Neural cell (in vitro differentiated cells): Measurements from ENCODE around the gene AIM2. TPM values are rescaled to one million over a fixed set of nuclear protein-coding genes. Genes with fewer than 3 reads are reported as not detected.
"Not testable (repeated sequence)": the region's sequence is repeated elsewhere in the genome, so short reads cannot be mapped to it uniquely, and the experiment has no call there.

Experiments used
- H2AFZ ChIP-seq: fragments of 200-600, 300-800 bp; sonication (generic), shearing (Covaris generic); 2 replicates; pipeline ENCODE4 v1.6.0; 2014; ENCODE audit warnings: low read depth, mild to moderate bottlenecking, antibody characterized with exemption, low read length, moderate library complexity
- H3F3A ChIP-seq: fragments of 200-600 bp; shearing (Covaris generic); 2 replicates; pipeline ENCODE4 v1.6.1; 2016; ENCODE audit warnings: mild to moderate bottlenecking, moderate library complexity, mixed read lengths, antibody characterized with exemption, low read length; ENCODE audit not compliant: insufficient read depth, poor library complexity, severe bottlenecking
- H3K27ac ChIP-seq: fragments of 200-600, 300-800 bp; sonication (generic), shearing (Covaris generic); 2 replicates; pipeline ENCODE4 v1.5.1; 2014; ENCODE audit warnings: mild to moderate bottlenecking, low read length, moderate library complexity
- H3K27me3 ChIP-seq: fragments of 300-800, 200-600 bp; sonication (generic), shearing (Covaris generic); 2 replicates; pipeline ENCODE4 v1.6.0; 2014; ENCODE audit warnings: mild to moderate bottlenecking, low read depth, low read length, moderate library complexity; ENCODE audit not compliant: insufficient read depth
- H3K36me3 ChIP-seq: fragments of 300-800, 200-600 bp; sonication (generic), shearing (Covaris generic); 2 replicates; pipeline ENCODE4 v1.5.1; 2014; ENCODE audit warnings: mild to moderate bottlenecking, antibody characterized with exemption, low read length, moderate library complexity; ENCODE audit not compliant: insufficient read depth
- H3K4me2 ChIP-seq: fragments of 300-800, 200-600 bp; sonication (generic), shearing (Covaris generic); 2 replicates; pipeline ENCODE4 v1.6.0; 2014; ENCODE audit warnings: mild to moderate bottlenecking, low read length
- H3K4me3 ChIP-seq: fragments of 300-800, 200-600 bp; sonication (generic), shearing (Covaris generic); 2 replicates; pipeline ENCODE4 v1.5.1; 2014; ENCODE audit warnings: mild to moderate bottlenecking, low read length, moderate library complexity
- H3K79me2 ChIP-seq: fragments of 200-600 bp; shearing (Covaris generic); replicated peaks from 2 replicates; pipeline ENCODE4 v1.6.0; 2014; ENCODE audit warnings: mild to moderate bottlenecking, low read length, moderate library complexity; ENCODE audit not compliant: insufficient read depth
- H3K9ac ChIP-seq: fragments of 300-800, 200-600 bp; sonication (generic), shearing (Covaris generic); 2 replicates; pipeline ENCODE4 v1.6.1; 2016; ENCODE audit warnings: mild to moderate bottlenecking, low read length, mixed read lengths
- H3K9me2 ChIP-seq: fragments of 200-600 bp; shearing (Covaris generic); 2 replicates; pipeline ENCODE4 v1.6.1; 2016; ENCODE audit warnings: mild to moderate bottlenecking, low read length, mixed read lengths; ENCODE audit not compliant: insufficient read depth
- H3K9me3 ChIP-seq: fragments of 200-600, 300-800 bp; sonication (generic), shearing (Covaris generic); 2 replicates; pipeline ENCODE4 v1.6.1; 2016; ENCODE audit warnings: mild to moderate bottlenecking, mixed run types, low read length, moderate library complexity, mixed read lengths
- H4K20me1 ChIP-seq: fragments of 200-600 bp; shearing (Covaris generic); 2 replicates; pipeline ENCODE4 v1.6.1; 2016; ENCODE audit warnings: mild to moderate bottlenecking, mixed run types; ENCODE audit not compliant: insufficient read depth
- EP300 ChIP-seq: fragments of 450-650 bp; conservative IDR thresholded peaks from 2 replicates; pipeline ENCODE4 v1.6.1; 2014; ENCODE audit warnings: antibody characterized with exemption, mild to moderate bottlenecking, moderate library complexity; ENCODE audit not compliant: poor library complexity, severe bottlenecking
- EZH2 ChIP-seq: fragments of 200-600, 300-800 bp; shearing (Covaris generic), sonication (generic); IDR thresholded peaks from 2 replicates; pipeline ENCODE4 v1.6.1; 2014; ENCODE audit warnings: antibody characterized with exemption, low read length, borderline replicate concordance, mild to moderate bottlenecking; ENCODE audit not compliant: insufficient read depth, poor library complexity, severe bottlenecking
- MXI1 ChIP-seq: fragments of 450-650 bp; conservative IDR thresholded peaks from 2 replicates; pipeline ENCODE4 v1.6.1; 2014; ENCODE audit warnings: antibody characterized with exemption, mild to moderate bottlenecking; ENCODE audit not compliant: poor library complexity, severe bottlenecking
- POLR2AphosphoS5 ChIP-seq: IDR thresholded peaks from 2 replicates; pipeline ENCODE4 v1.6.1; 2012
- RAD21 ChIP-seq: fragments of 450-650 bp; conservative IDR thresholded peaks from 2 replicates; pipeline ENCODE4 v1.6.1; 2014; ENCODE audit warnings: antibody characterized with exemption, mild to moderate bottlenecking, moderate library complexity
- SMC3 ChIP-seq: fragments of 450-650 bp; conservative IDR thresholded peaks from 2 replicates; pipeline ENCODE4 v1.6.1; 2014; ENCODE audit warnings: antibody characterized with exemption, mild to moderate bottlenecking, moderate library complexity; ENCODE audit not compliant: poor library complexity
- TAF1 ChIP-seq: IDR thresholded peaks from 2 replicates; pipeline ENCODE4 v1.6.1; 2012; ENCODE audit warnings: low read depth
- polyA plus RNA-seq: library from polyadenylated mRNA; depleted of rRNA; stranded (reverse); fragments of >200 nt; gene quantifications from 2 replicates; pipeline ENCODE4 v1.2.3, GENCODE V29; 2014
- TF ChIP-seq, protein P1 (sequence below): IDR thresholded peaks from 2 replicates; pipeline ENCODE4 v1.6.1; 2012; ENCODE audit warnings: borderline replicate concordance
- TF ChIP-seq, protein P2 (sequence below): fragments of 450-650 bp; IDR thresholded peaks from 2 replicates; pipeline ENCODE4 v1.5.1; 2014; ENCODE audit warnings: antibody characterized with exemption, mild to moderate bottlenecking, moderate library complexity; ENCODE audit not compliant: poor library complexity, severe bottlenecking

Gene AIM2
- polyA plus RNA-seq, 1 donor from 2014 or later, result 11.1 TPM

DNA sequence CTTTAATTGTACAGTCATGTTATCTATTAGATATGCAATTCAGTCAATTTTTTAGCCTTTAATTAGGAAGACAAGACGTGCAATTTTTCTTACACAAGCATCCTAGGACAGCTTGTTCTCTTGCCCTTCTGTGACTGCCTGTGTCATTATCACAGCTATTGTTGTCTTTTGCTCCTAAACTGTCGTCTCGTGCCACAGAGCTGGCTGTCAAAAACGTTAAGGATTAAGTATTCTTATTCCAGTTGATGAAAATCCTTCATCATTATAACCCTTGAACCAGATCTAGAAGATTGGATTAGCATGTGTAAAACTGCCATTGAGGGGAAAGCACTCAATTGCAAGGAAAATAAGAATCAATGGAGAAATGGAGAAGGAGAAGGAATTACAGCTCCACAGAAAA lies 43.8 kb upstream of the AIM2 start:
- Histone ChIP-seq H3K4me3 (peak overlapping the region; percentile 46), H3K4me2 (peak overlapping the region; percentile 13), H3K9ac (peak overlapping the region; percentile 39), H3K79me2 (no peaks in the 10 kb centered on the region), H3K27me3 (no peaks in the 10 kb centered on the region), H3K36me3 (no peaks in the 10 kb centered on the region), H4K20me1 (no peaks in the 10 kb centered on the region), H3K9me2 (no peaks in the 10 kb centered on the region), H3K9me3 (no peaks in the 10 kb centered on the region), H3K27ac (peak overlapping the region; percentile 62), H3F3A (peaks cover 5% of the 10 kb centered on the region), H2AFZ (no peak overlapping the region)
- peak; percentile 28 for TF ChIP-seq MXI1
- TF ChIP-seq POLR2AphosphoS5, result peak; percentile 68
- TF ChIP-seq, protein P1, sequence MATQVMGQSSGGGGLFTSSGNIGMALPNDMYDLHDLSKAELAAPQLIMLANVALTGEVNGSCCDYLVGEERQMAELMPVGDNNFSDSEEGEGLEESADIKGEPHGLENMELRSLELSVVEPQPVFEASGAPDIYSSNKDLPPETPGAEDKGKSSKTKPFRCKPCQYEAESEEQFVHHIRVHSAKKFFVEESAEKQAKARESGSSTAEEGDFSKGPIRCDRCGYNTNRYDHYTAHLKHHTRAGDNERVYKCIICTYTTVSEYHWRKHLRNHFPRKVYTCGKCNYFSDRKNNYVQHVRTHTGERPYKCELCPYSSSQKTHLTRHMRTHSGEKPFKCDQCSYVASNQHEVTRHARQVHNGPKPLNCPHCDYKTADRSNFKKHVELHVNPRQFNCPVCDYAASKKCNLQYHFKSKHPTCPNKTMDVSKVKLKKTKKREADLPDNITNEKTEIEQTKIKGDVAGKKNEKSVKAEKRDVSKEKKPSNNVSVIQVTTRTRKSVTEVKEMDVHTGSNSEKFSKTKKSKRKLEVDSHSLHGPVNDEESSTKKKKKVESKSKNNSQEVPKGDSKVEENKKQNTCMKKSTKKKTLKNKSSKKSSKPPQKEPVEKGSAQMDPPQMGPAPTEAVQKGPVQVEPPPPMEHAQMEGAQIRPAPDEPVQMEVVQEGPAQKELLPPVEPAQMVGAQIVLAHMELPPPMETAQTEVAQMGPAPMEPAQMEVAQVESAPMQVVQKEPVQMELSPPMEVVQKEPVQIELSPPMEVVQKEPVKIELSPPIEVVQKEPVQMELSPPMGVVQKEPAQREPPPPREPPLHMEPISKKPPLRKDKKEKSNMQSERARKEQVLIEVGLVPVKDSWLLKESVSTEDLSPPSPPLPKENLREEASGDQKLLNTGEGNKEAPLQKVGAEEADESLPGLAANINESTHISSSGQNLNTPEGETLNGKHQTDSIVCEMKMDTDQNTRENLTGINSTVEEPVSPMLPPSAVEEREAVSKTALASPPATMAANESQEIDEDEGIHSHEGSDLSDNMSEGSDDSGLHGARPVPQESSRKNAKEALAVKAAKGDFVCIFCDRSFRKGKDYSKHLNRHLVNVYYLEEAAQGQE, result peak; percentile 40
- TF ChIP-seq, protein P2, sequence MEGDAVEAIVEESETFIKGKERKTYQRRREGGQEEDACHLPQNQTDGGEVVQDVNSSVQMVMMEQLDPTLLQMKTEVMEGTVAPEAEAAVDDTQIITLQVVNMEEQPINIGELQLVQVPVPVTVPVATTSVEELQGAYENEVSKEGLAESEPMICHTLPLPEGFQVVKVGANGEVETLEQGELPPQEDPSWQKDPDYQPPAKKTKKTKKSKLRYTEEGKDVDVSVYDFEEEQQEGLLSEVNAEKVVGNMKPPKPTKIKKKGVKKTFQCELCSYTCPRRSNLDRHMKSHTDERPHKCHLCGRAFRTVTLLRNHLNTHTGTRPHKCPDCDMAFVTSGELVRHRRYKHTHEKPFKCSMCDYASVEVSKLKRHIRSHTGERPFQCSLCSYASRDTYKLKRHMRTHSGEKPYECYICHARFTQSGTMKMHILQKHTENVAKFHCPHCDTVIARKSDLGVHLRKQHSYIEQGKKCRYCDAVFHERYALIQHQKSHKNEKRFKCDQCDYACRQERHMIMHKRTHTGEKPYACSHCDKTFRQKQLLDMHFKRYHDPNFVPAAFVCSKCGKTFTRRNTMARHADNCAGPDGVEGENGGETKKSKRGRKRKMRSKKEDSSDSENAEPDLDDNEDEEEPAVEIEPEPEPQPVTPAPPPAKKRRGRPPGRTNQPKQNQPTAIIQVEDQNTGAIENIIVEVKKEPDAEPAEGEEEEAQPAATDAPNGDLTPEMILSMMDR, result no peak
- no peak for TF ChIP-seq SMC3
- peak; percentile 55 for TF ChIP-seq EP300
- no peak for TF ChIP-seq TAF1
- TF ChIP-seq RAD21, result no peak
- no peak for TF ChIP-seq EZH2

DNA sequence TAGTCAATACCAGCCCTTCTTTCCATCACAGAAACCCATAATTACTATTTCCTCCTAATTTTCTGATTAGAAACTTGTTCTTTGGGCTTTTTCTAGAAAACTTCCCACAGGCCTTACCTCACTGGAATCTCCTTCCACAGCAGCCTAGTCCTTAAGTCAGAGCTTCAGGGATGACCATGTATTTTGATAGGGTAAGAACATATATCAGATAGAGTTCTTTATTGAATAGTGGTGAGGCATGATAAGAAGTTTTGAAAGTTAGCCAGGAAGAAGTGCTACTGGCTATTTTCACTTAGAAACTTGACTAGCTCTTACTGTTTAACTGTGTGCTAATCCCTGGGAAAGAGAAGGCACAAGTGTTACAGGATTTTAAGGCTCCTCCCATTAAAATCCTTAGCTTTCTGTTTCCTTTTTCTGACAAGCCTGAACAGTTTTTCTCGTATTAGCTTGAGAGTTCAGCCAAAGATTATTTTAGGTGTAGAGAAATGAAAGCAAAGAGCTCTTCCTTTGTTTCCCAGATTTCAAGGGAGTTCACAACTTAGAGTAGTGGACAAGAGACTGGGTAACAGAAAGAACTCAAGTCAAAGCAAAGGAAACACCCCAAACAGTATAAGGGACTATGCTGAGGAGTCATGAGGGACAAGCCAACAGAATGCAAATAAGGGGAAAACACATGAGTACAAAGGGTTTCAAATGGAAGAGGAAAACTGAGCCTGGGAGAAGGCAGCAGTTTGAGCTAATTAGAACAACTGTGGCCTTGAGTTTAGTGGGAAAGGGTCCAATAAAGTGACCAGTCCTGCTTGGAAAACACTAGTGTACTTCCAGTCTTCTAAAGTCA lies 37.2 kb upstream of the AIM2 start:
- Histone ChIP-seq H3K9ac (no peak overlapping the region), H3K27ac (no peak overlapping the region), H3K4me3 (no peak overlapping the region), H3K36me3 (no peaks in the 10 kb centered on the region), H3F3A (no peaks in the 10 kb centered on the region), H3K27me3 (no peaks in the 10 kb centered on the region), H3K9me3 (no peaks in the 10 kb centered on the region), H3K79me2 (no peaks in the 10 kb centered on the region), H3K9me2 (no peaks in the 10 kb centered on the region), H3K4me2 (no peak overlapping the region), H2AFZ (no peak overlapping the region), H4K20me1 (no peaks in the 10 kb centered on the region)
- TF ChIP-seq TAF1 (no peak), EZH2 (no peak), POLR2AphosphoS5 (no peak), SMC3 (no peak), EP300 (no peak), MXI1 (no peak), RAD21 (no peak)
- TF ChIP-seq, protein P2, result no peak
- TF ChIP-seq, protein P1, result no peak

DNA sequence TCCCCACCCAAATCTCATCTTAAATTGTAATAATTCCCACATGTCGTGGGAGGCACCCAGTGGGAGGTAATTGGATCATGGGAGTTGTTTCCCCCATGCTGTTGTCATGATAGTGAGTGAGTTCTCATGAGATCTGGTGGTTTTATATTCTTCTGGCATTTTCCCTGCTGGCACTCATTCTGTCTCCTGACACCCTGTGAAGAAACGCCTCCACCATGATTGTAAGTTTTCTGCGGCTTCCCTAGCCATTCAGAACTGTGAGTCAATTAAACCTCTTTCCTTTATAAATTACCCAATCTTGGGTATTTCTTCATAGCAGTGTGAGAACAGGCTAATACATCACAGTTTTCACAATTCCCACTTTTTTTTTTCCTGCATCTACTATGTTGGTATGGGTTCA lies 26.5 kb upstream of the AIM2 start:
- not testable (repeated sequence) for H3K9ac ChIP-seq, H3F3A ChIP-seq, H3K27ac ChIP-seq, H3K4me2 ChIP-seq, H2AFZ ChIP-seq, H3K4me3 ChIP-seq, H4K20me1 ChIP-seq, H3K9me3 ChIP-seq, H3K36me3 ChIP-seq, H3K79me2 ChIP-seq, H3K27me3 ChIP-seq, H3K9me2 ChIP-seq
